BJ (cell line): ENCODE measurements around the gene KIF13A. TPM values are rescaled to one million over a fixed set of nuclear protein-coding genes. Genes with fewer than 3 reads are reported as not detected.

Experiments used
- CTCF ChIA-PET: fragments of 350-600 bp; formaldehyde crosslinking; extraction: SDS; loops from one replicate; lab custom pipeline; 2021; ENCODE audit warnings: antibody characterized with exemption, inconsistent platforms; lab: Yijun Ruan, JAX
- POLR2A ChIA-PET: fragments of 300-600 bp; sonication (Branson Sonifier 250); formaldehyde crosslinking; extraction: SDS; loops from one replicate; lab custom pipeline; 2021; ENCODE audit warnings: antibody characterized with exemption; lab: Charles Lee
- DNase-seq: peaks from one replicate; pipeline ENCODE4 v3.0.0-alpha.2; 2011; ENCODE audit warnings: low read depth
- H3K27me3 ChIP-seq: 2 replicates; pipeline ENCODE4 v1.6.0; 2011; ENCODE audit warnings: low read length; ENCODE audit not compliant: control insufficient read depth, insufficient read depth
- H3K36me3 ChIP-seq: 2 replicates; pipeline ENCODE4 v1.5.1; 2011; ENCODE audit warnings: low read length; ENCODE audit not compliant: control insufficient read depth, insufficient read depth
- H3K4me3 ChIP-seq: 2 replicates; pipeline ENCODE4 v1.5.1; 2011; ENCODE audit warnings: low read depth, mild to moderate bottlenecking, control low read depth, low read length
- CTCF ChIP-seq: IDR thresholded peaks from 2 replicates; pipeline ENCODE4 v1.5.1; 2011; ENCODE audit warnings: low read depth, mild to moderate bottlenecking, control low read depth, inconsistent platforms, low read length, moderate library complexity; ENCODE audit not compliant: insufficient read depth
- polyA plus RNA-seq: library from polyadenylated mRNA; depleted of rRNA; stranded (reverse); fragments of >200 nt; gene quantifications from 2 replicates; pipeline ENCODE4 v1.2.3, GENCODE V29; 2011

Gene KIF13A
- polyA plus RNA-seq, 1 experiment, result 41.4 TPM

DNA sequence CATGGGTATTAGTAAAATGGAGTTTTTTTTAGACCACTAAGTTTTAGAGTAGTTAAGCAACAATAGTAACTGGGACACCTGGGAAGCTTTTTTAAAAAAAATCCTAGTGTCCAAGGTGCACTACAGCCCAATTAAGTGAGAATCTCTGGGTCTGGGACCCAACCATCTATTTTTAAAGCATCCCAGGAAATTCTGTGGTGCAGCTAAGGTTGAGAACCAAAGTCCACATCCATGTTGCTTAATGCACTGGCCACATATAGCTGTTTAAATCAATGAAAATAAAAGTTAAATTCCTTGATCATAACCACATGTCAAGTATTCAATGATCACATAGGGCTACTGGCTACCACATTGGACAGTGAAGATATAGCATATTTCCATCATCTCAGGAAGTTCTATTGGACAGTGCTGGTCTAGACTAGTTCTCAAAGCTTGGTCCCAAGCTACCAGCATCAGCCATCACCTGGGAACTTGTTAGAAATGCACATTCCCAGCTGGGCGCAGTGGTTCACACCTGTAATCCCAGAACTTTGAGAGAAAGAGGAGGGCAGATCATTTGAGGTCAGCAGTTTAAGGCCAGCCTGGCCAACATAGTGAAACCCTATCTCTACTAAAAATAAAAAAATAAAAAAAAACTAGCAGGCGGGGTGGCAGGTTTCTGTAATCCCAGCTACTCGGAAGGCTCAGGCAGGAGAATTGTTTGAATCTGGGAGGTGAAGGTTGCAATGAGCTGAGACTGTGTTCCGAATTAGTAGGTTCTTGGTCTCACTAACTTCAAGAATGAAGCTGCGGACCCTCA, 12.7 kb downstream of the KIF13A start:
- DNase-seq, result no peak
- ChIA-PET CTCF (interaction anchor here (0.6 to 2.0 kb wide), 4 partner anchors 10 to 69 kb away, joined by 3 to 6 read pairs (median 4); partner anchors contain the start of gene KIF13A), POLR2A (no interaction called here)
- no peak overlapping the region for H3K4me3 ChIP-seq
- no peaks in the 10 kb centered on the region for H3K36me3 ChIP-seq
- no peak for TF ChIP-seq CTCF
- no peaks in the 10 kb centered on the region for H3K27me3 ChIP-seq

GRCh38 chr6:17972978-17973622, 14.3 kb downstream of the KIF13A start:
- DNase-seq, result no peak
- Histone ChIP-seq H3K4me3 (no peak overlapping the region), H3K27me3 (no peaks in the 10 kb centered on the region), H3K36me3 (no peaks in the 10 kb centered on the region)
- POLR2A ChIA-PET, result interaction anchor here (0.6 kb wide), 1 partner anchor 419 kb away, joined by 16 read pairs; no protein-coding TSS in a partner anchor
- no peak for TF ChIP-seq CTCF
- CTCF ChIA-PET, result interaction anchor here (0.7 to 0.9 kb wide), 2 partner anchors 151 to 247 kb away, joined by 3 to 4 read pairs; no protein-coding TSS in a partner anchor

- DNase-seq, result no peak
- TF ChIP-seq CTCF, result no peak
- Histone ChIP-seq H3K27me3 (no peaks in the 10 kb centered on the region), H3K4me3 (no peak overlapping the region), H3K36me3 (no peaks in the 10 kb centered on the region)
- ChIA-PET POLR2A (no interaction called here), CTCF (interaction anchor here (0.9 kb wide), 1 partner anchor 151 kb away, joined by 4 read pairs; no protein-coding TSS in a partner anchor)
Measured at GRCh38 chr6:17972074-17972952, 15.1 kb downstream of the KIF13A start.

- no peak overlapping the region for H3K4me3 ChIP-seq
- no peak for DNase-seq
- CTCF ChIA-PET, result no interaction called here
- no peak for TF ChIP-seq CTCF
- H3K36me3 ChIP-seq, result no peaks in the 10 kb centered on the region
- POLR2A ChIA-PET, result no interaction called here
- H3K27me3 ChIP-seq, result no peaks in the 10 kb centered on the region
Measured at GRCh38 chr6:17971128-17972073, 16.0 kb downstream of the KIF13A start.
